Nephron progenitor cell (in vitro differentiated cells): Measurements from ENCODE around the gene CPN2.

Experiments
- DNase-seq: peaks from one replicate; pipeline ENCODE4 v3.0.0; 2021
- H3K27ac Mint-ChIP-seq: 2 replicates; pipeline ENCODE4 v1.8.0; 2021; ENCODE audit warnings: mild to moderate bottlenecking, moderate library complexity, mixed read lengths
- H3K27me3 Mint-ChIP-seq: 2 replicates; pipeline ENCODE4 v1.8.0; 2021; ENCODE audit warnings: mild to moderate bottlenecking, low read depth, mixed read lengths; ENCODE audit not compliant: poor library complexity
- H3K36me3 Mint-ChIP-seq: 2 replicates; pipeline ENCODE4 v1.8.0; 2021; ENCODE audit warnings: low read depth, mixed read lengths
- H3K4me1 Mint-ChIP-seq: 2 replicates; pipeline ENCODE4 v1.8.0; 2021; ENCODE audit warnings: mixed read lengths
- H3K4me3 Mint-ChIP-seq: 2 replicates; pipeline ENCODE4 v1.8.0; 2021; ENCODE audit warnings: mild to moderate bottlenecking, moderate library complexity, mixed read lengths
- H3K9me3 Mint-ChIP-seq: 2 replicates; pipeline ENCODE4 v1.8.0; 2021; ENCODE audit warnings: mild to moderate bottlenecking, moderate library complexity, mixed read lengths
- CTCF ChIP-seq: fragments of 200-600 bp; sonication (generic); IDR thresholded peaks from 2 replicates; pipeline ENCODE4 v1.5.0; 2021; ENCODE audit warnings: antibody characterized with exemption

The CPN2 gene

GRCh38 chr3:194312743-194313281, 38.3 kb downstream of the CPN2 start:
- no peak for TF ChIP-seq CTCF
- no peak for DNase-seq
- peak overlapping the region; percentile 31 for H3K4me3 Mint-ChIP-seq
- H3K9me3 Mint-ChIP-seq, result peaks cover 6% of the 10 kb centered on the region
- H3K4me1 Mint-ChIP-seq, result peaks cover 74% of the 10 kb centered on the region
- peak overlapping the region; percentile 89 for H3K27ac Mint-ChIP-seq
- H3K27me3 Mint-ChIP-seq, result peaks cover 52% of the 10 kb centered on the region
- no peaks in the 10 kb centered on the region for H3K36me3 Mint-ChIP-seq

- Mint-ChIP-seq H3K27ac (peak overlapping the region; percentile 89), H3K36me3 (no peaks in the 10 kb centered on the region), H3K4me1 (peaks cover 77% of the 10 kb centered on the region)
Measured at GRCh38 chr3:194312186-194312742, 38.9 kb downstream of the CPN2 start.

GRCh38 chr3:194311000-194311399, 40.1 kb downstream of the CPN2 start:
- Mint-ChIP-seq H3K9me3 (no peaks in the 10 kb centered on the region), H3K4me3 (no peak overlapping the region), H3K27me3 (peaks cover 37% of the 10 kb centered on the region), H3K27ac (no peak overlapping the region), H3K4me1 (peaks cover 81% of the 10 kb centered on the region), H3K36me3 (no peaks in the 10 kb centered on the region)
- no peak for TF ChIP-seq CTCF
- no peak for DNase-seq

More at GRCh38 chr3:194312186-194312742, 38.9 kb downstream of the CPN2 start:
- no peak for DNase-seq
- H3K27me3 Mint-ChIP-seq, result peaks cover 47% of the 10 kb centered on the region
- peaks cover under 1% of the 10 kb centered on the region for H3K9me3 Mint-ChIP-seq
- TF ChIP-seq CTCF, result no peak
- peak overlapping the region; percentile 31 for H3K4me3 Mint-ChIP-seq

GRCh38 chr3:194310060-194310835, 40.9 kb downstream of the CPN2 start:
- no peaks in the 10 kb centered on the region for H3K9me3 Mint-ChIP-seq
- TF ChIP-seq CTCF, result no peak
- peaks cover 38% of the 10 kb centered on the region for H3K27me3 Mint-ChIP-seq
- H3K27ac Mint-ChIP-seq, result no peak overlapping the region
- H3K36me3 Mint-ChIP-seq, result no peaks in the 10 kb centered on the region
- DNase-seq, result no peak
- H3K4me1 Mint-ChIP-seq, result peaks cover 84% of the 10 kb centered on the region
- no peak overlapping the region for H3K4me3 Mint-ChIP-seq

- peaks cover 42% of the 10 kb centered on the region for H3K27me3 Mint-ChIP-seq
- no peak overlapping the region for H3K4me3 Mint-ChIP-seq
- H3K36me3 Mint-ChIP-seq, result no peaks in the 10 kb centered on the region
- H3K4me1 Mint-ChIP-seq, result peaks cover 78% of the 10 kb centered on the region
- no peak for TF ChIP-seq CTCF
- H3K27ac Mint-ChIP-seq, result no peak overlapping the region
- DNase-seq, result no peak
- H3K9me3 Mint-ChIP-seq, result no peaks in the 10 kb centered on the region
Measured at GRCh38 chr3:194308601-194309449, 42.3 kb downstream of the CPN2 start.
